ENCODE measurements around the gene C4orf50. TPM values are rescaled to one million over a fixed set of nuclear protein-coding genes. Genes with fewer than 3 reads are reported as not detected.

The C4orf50 gene
- total and polyA plus RNA-seq, 2 experiments from 2014 or later, result not detected

- no peaks in the 10 kb centered on the region for H4K20me1 ChIP-seq (ENCODE audit: insufficient read depth)
- H3F3A ChIP-seq (ENCODE audit: insufficient read depth), result no peaks in the 10 kb centered on the region
- H2AFZ ChIP-seq, result no peak overlapping the region
- no peaks in the 10 kb centered on the region for H3K4me1 ChIP-seq (ENCODE audit: insufficient read depth)
- H3K27ac ChIP-seq, result no peak overlapping the region
- H3K9me2 ChIP-seq (ENCODE audit: insufficient read depth), result no peaks in the 10 kb centered on the region
- 24 to 29% methylated on average over 7 of the region's 7 CpGs for WGBS, 2 experiments (ENCODE audit: low coverage in 1 of 2, low lambda C conversion rate in 2 of 2, missing lambda C conversion rate in 2 of 2)
- no peak overlapping the region for H3K9ac ChIP-seq
- H3K27me3 ChIP-seq (replicated peaks; ENCODE audit: insufficient read depth), result 0 out of 2 replicates have a peak, but pooled peaks cover 3% of the 10 kb centered on the region
- DNase-seq, result no peak
- no peaks in the 10 kb centered on the region for H3K9me3 ChIP-seq (ENCODE audit: low read depth)
- in situ Hi-C loops (cut with MboI), result no loop called here
- TF ChIP-seq EZH2phosphoT487 (IDR thresholded peaks at IDR 0.05; ENCODE audit: insufficient read depth, low read depth) (no peak), EZH2 (IDR thresholded peaks at IDR 0.05; ENCODE audit: insufficient read depth, poor library complexity, severe bottlenecking) (no peak)
- H3K36me3 ChIP-seq (ENCODE audit: low read depth), result no peaks in the 10 kb centered on the region
- H3K4me3 ChIP-seq, result no peak overlapping the region
- no peak overlapping the region for H3K4me2 ChIP-seq (ENCODE audit: unreplicated experiment)
- no peaks in the 10 kb centered on the region for H3K79me2 ChIP-seq (ENCODE audit: insufficient read depth)
Measured at GRCh38 chr4:5919571-5919970, 98.7 kb downstream of the C4orf50 start.

- no peak overlapping the region for H3K4me3 ChIP-seq
- no peak overlapping the region for H3K9ac ChIP-seq
- no peak for TF ChIP-seq EZH2phosphoT487 (IDR thresholded peaks at IDR 0.05; ENCODE audit: insufficient read depth, low read depth)
- no peak for TF ChIP-seq EZH2 (IDR thresholded peaks at IDR 0.05; ENCODE audit: insufficient read depth, poor library complexity, severe bottlenecking)
- H3K4me2 ChIP-seq (ENCODE audit: unreplicated experiment), result no peak overlapping the region
- no peaks in the 10 kb centered on the region for H3K9me3 ChIP-seq (ENCODE audit: low read depth)
- no peak overlapping the region for H3K27ac ChIP-seq
- no peaks in the 10 kb centered on the region for H3F3A ChIP-seq (ENCODE audit: insufficient read depth)
- H3K27me3 ChIP-seq (replicated peaks; ENCODE audit: insufficient read depth), result 0 out of 2 replicates have a peak, but pooled peaks cover 3% of the 10 kb centered on the region
- no peak for DNase-seq
- H2AFZ ChIP-seq, result no peak overlapping the region
- H3K79me2 ChIP-seq (ENCODE audit: insufficient read depth), result no peaks in the 10 kb centered on the region
- no peaks in the 10 kb centered on the region for H3K9me2 ChIP-seq (ENCODE audit: insufficient read depth)
- no peaks in the 10 kb centered on the region for H4K20me1 ChIP-seq (ENCODE audit: insufficient read depth)
- WGBS, 2 experiments (ENCODE audit: low coverage in 1 of 2, low lambda C conversion rate in 2 of 2, missing lambda C conversion rate in 2 of 2), result 46 to 52% methylated on average over 8 of the region's 8 CpGs
- no peaks in the 10 kb centered on the region for H3K36me3 ChIP-seq (ENCODE audit: low read depth)
- in situ Hi-C loops (cut with MboI), result no loop called here
- H3K4me1 ChIP-seq (ENCODE audit: insufficient read depth), result no peaks in the 10 kb centered on the region
Measured at GRCh38 chr4:5919044-5919443, 99.2 kb downstream of the C4orf50 start.

- WGBS, 2 experiments (ENCODE audit: low coverage in 1 of 2, low lambda C conversion rate in 2 of 2, missing lambda C conversion rate in 2 of 2), result 26 to 34% methylated on average over 8 of the region's 8 CpGs
- Histone ChIP-seq H3K36me3 (ENCODE audit: low read depth) (no peaks in the 10 kb centered on the region), H3K79me2 (ENCODE audit: insufficient read depth) (no peaks in the 10 kb centered on the region), H3K27me3 (replicated peaks; ENCODE audit: insufficient read depth) (0 out of 2 replicates have a peak, but pooled peaks cover 3% of the 10 kb centered on the region), H3K4me2 (ENCODE audit: unreplicated experiment) (no peak overlapping the region), H3K27ac (no peak overlapping the region), H3K9me3 (ENCODE audit: low read depth) (no peaks in the 10 kb centered on the region), H3K9me2 (ENCODE audit: insufficient read depth) (no peaks in the 10 kb centered on the region), H3K9ac (no peak overlapping the region), H3K4me3 (no peak overlapping the region), H3F3A (ENCODE audit: insufficient read depth) (no peaks in the 10 kb centered on the region), H3K4me1 (ENCODE audit: insufficient read depth) (no peaks in the 10 kb centered on the region), H4K20me1 (ENCODE audit: insufficient read depth) (no peaks in the 10 kb centered on the region), H2AFZ (no peak overlapping the region)
- no peak for DNase-seq
- in situ Hi-C loops (cut with MboI), result no loop called here
- TF ChIP-seq EZH2phosphoT487 (IDR thresholded peaks at IDR 0.05; ENCODE audit: insufficient read depth, low read depth) (no peak), EZH2 (IDR thresholded peaks at IDR 0.05; ENCODE audit: insufficient read depth, poor library complexity, severe bottlenecking) (no peak)
Measured at GRCh38 chr4:5918331-5918985, 99.8 kb downstream of the C4orf50 start.

- DNase-seq, result no peak
- H3K9ac ChIP-seq, result no peak overlapping the region
- no peaks in the 10 kb centered on the region for H3K9me2 ChIP-seq (ENCODE audit: insufficient read depth)
- 0 out of 2 replicates have a peak, but pooled peaks cover 3% of the 10 kb centered on the region for H3K27me3 ChIP-seq (replicated peaks; ENCODE audit: insufficient read depth)
- H3K4me3 ChIP-seq, result no peak overlapping the region
- H4K20me1 ChIP-seq (ENCODE audit: insufficient read depth), result no peaks in the 10 kb centered on the region
- no peak overlapping the region for H3K4me2 ChIP-seq (ENCODE audit: unreplicated experiment)
- TF ChIP-seq EZH2phosphoT487 (IDR thresholded peaks at IDR 0.05; ENCODE audit: insufficient read depth, low read depth) (no peak), EZH2 (IDR thresholded peaks at IDR 0.05; ENCODE audit: insufficient read depth, poor library complexity, severe bottlenecking) (no peak)
- H3K27ac ChIP-seq, result no peak overlapping the region
- H3K79me2 ChIP-seq (ENCODE audit: insufficient read depth), result no peaks in the 10 kb centered on the region
- 8 to 14% methylated on average over 11 of the region's 11 CpGs for WGBS, 2 experiments (ENCODE audit: low coverage in 1 of 2, low lambda C conversion rate in 2 of 2, missing lambda C conversion rate in 2 of 2)
- H3K4me1 ChIP-seq (ENCODE audit: insufficient read depth), result no peaks in the 10 kb centered on the region
- H3F3A ChIP-seq (ENCODE audit: insufficient read depth), result no peaks in the 10 kb centered on the region
- in situ Hi-C loops (cut with MboI), result no loop called here
- H2AFZ ChIP-seq, result no peak overlapping the region
- no peaks in the 10 kb centered on the region for H3K9me3 ChIP-seq (ENCODE audit: low read depth)
- H3K36me3 ChIP-seq (ENCODE audit: low read depth), result no peaks in the 10 kb centered on the region
Measured at GRCh38 chr4:5917672-5918071, 100.6 kb downstream of the C4orf50 start.

All from GM23248 (cell line).